Middle frontal gyrus (tissue), 1 donor: ENCODE data around the gene OR7D4.
"Not testable (repeated sequence)": the region's sequence is repeated elsewhere in the genome, so short reads cannot be mapped to it uniquely, and the experiment has no call there.

Source experiments
- DNase-seq: peaks from one replicate; pipeline ENCODE4 v3.0.0-alpha.2; 2015; ENCODE audit warnings: low spot score; ENCODE audit errors: extremely low spot score

The OR7D4 gene

GRCh38 chr19:9219489-9219888, at the start of gene OR7D4:
Gene OR7D4 (minus strand): TSS chr19:9219589. CDS start chr19:9214837, 4,752 bp downstream.
- DNase-seq, result no peak

DNA sequence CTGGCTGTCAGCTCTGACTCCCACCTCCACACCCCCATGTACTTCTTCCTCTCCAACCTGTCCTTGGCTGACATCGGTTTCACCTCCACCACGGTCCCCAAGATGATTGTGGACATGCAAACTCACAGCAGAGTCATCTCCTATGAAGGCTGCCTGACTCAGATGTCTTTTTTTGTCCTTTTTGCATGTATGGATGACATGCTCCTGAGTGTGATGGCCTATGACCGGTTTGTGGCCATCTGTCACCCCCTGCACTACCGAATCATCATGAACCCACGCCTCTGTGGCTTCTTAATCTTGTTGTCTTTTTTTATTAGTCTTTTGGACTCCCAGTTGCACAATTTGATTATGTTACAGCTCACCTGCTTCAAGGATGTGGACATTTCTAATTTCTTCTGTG, 31.8 kb upstream of the OR7D4 start:
- no peak for DNase-seq

GRCh38 chr19:9250630-9251029, 31.2 kb upstream of the OR7D4 start, which contains the start of gene OR7E24:
Gene OR7E24 (plus strand): TSS chr19:9250930. CDS start chr19:9251044, 114 bp downstream.
- no peak for DNase-seq

- peak; percentile 16 for DNase-seq
These were observed 13.8 kb downstream of the OR7D4 start for GRCh38 chr19:9205501-9206113.

DNA sequence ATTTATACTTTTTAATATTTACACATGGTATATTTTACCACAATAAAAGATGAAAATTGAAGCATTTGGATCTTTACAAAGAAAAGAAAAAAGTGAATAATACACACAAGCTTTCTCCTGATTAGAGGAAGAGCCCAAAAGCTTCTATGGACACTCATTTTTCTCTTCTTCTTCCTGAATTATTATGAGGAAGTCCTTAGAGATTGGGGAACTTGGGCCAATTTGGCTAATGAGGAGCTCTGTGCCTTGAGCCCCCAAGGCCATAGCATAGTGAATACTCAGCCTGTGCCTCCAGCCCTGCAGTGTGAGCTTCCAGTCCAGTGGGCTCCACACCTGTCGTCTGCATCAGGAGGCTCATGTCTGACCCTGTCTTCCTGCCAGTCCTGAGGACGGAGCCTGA, 21.3 kb downstream of the OR7D4 start:
- DNase-seq, result not testable (repeated sequence)

- DNase-seq, result no peak
These were observed 29.9 kb downstream of the OR7D4 start for GRCh38 chr19:9189535-9189934.

GRCh38 chr19:9187191-9187590, 32.2 kb downstream of the OR7D4 start:
- DNase-seq, result no peak

DNA sequence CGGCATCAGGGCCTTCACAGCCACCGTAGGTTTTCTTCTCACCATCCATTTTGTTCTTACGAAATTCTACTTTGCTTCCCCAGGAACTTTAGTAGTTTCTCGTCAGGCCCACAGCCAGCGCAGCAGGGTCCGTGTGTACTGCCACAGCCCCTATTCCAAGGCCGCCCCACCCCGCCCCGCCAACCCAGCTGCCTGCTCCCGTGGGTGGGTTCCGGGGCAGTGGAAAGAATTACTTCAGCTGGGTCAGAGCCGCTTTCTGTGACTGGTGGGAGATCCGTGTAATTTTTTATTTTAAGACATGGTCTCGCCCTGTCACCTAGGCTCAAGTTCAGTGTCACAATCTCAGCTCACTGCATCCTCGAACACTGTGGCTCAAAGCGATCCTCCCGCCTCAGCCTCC, 36.4 kb downstream of the OR7D4 start:
- no peak for DNase-seq

DNA sequence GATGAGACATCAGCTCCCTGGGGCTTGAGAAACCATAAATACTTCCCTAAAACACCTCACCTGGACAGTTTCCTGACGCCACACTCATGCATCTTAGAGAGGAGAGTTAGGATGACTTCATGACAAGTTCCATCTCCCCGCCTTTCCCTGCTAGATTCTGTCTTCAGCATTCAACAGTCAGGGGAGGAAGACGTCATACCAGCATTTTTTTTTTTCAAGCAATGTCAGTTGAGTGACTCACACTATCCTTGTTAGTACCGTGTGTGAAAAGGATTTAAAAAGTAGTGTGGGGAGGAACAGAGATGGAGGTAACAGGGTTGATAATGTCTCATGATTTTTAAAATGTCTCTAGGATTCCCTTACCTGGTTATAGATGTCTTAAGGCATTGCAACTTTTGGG, 40.5 kb downstream of the OR7D4 start, which contains the start of gene OR7D2:
OR7D2 (plus strand) TSS at position 79 of the 400 bp plus-strand sequence. CDS start 6,803 bp downstream, outside the sequence.
- no peak for DNase-seq

DNA sequence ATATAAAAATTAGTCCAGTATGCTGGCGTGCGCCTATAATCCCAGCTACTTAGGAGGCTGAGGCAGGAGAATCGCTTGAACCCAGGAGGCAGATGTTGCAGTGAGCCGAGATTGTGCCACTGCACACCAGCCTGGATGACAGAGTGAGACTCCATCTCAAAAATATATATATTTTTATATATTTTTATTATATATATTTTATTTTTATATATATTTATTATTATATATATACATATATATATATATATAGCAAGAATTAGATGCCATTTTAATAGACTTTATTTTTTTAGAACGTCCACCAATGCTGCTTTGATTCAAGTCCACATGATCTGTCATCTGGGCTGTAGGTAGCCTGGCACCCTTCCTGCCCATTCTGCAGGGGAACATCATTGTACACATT, 44.1 kb downstream of the OR7D4 start:
- no peak for DNase-seq

- DNase-seq, result no peak
These were observed 47.9 kb downstream of the OR7D4 start for GRCh38 chr19:9171393-9171991.

GRCh38 chr19:9166846-9167245, 52.5 kb downstream of the OR7D4 start:
- no peak for DNase-seq

GRCh38 chr19:9165261-9165660, 54.1 kb downstream of the OR7D4 start:
- DNase-seq, result no peak

DNA sequence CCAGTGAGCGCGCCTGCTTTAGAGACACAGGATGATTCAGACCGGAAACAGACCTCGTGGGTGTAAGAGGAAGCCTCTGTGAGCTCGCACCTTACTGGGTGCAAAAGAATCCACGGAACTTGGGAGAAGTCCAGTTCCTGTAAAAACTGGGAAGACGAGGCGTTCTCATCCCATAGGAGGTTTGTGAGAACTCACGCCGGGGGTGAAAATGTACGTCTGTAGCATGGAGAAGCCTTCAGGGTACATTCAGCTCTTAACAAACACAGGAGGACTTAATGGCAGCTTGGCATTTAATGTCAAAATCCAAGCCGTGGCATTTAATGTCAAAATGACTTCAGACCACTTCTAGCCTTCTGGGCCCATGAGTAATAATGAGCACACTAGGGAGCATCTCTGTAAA, 58.0 kb downstream of the OR7D4 start:
- no peak for DNase-seq
